MM.1S (cell line): ENCODE measurements around the gene AMBN.
"Not testable (repeated sequence)": the region's sequence is repeated elsewhere in the genome, so short reads cannot be mapped to it uniquely, and the experiment has no call there.

Source experiments
- DNase-seq: peaks from one replicate; pipeline ENCODE4 v3.0.0-alpha.2; 2015
- H2AFZ ChIP-seq: fragments of 300-600 bp; sonication (generic); 2 replicates; pipeline ENCODE4 v1.6.0; 2016; ENCODE audit warnings: antibody characterized with exemption, low read length
- H3F3A ChIP-seq: fragments of 300-600 bp; sonication (generic); 2 replicates; pipeline ENCODE4 v1.6.1; 2016; ENCODE audit warnings: mild to moderate bottlenecking, antibody characterized with exemption, low read length, moderate library complexity, mixed read lengths; ENCODE audit not compliant: insufficient read depth
- H3K27ac ChIP-seq: fragments of 300-600 bp; sonication (generic); 2 replicates; pipeline ENCODE4 v1.5.1; 2016; ENCODE audit warnings: mild to moderate bottlenecking, low read length
- H3K27me3 ChIP-seq: fragments of 300-600 bp; sonication (generic); replicated peaks from 2 replicates; pipeline ENCODE4 v1.6.0; 2016; ENCODE audit warnings: low read length; ENCODE audit not compliant: insufficient read depth
- H3K36me3 ChIP-seq: fragments of 300-600 bp; sonication (generic); replicated peaks from 2 replicates; pipeline ENCODE4 v1.6.1; 2016; ENCODE audit warnings: mild to moderate bottlenecking, low read length, mixed read lengths; ENCODE audit not compliant: insufficient read depth
- H3K4me1 ChIP-seq: fragments of 300-600 bp; sonication (generic); 2 replicates; pipeline ENCODE4 v1.6.1; 2016; ENCODE audit warnings: low read length, mixed read lengths
- H3K4me2 ChIP-seq: fragments of 300-600 bp; sonication (generic); 2 replicates; pipeline ENCODE4 v1.6.0; 2016; ENCODE audit warnings: low read depth, low read length
- H3K4me3 ChIP-seq: fragments of 300-600 bp; sonication (generic); 2 replicates; pipeline ENCODE4 v1.5.1; 2016; ENCODE audit warnings: low read length, mixed read lengths
- H3K79me2 ChIP-seq: fragments of 300-600 bp; sonication (generic); 2 replicates; pipeline ENCODE4 v1.6.1; 2016; ENCODE audit warnings: mixed run types, low read length, mixed read lengths
- H3K9ac ChIP-seq: fragments of 300-600 bp; sonication (generic); 2 replicates; pipeline ENCODE4 v1.6.1; 2016; ENCODE audit warnings: low read length, mixed read lengths
- H3K9me2 ChIP-seq: fragments of 300-600 bp; sonication (generic); replicated peaks from 2 replicates; pipeline ENCODE4 v1.6.1; 2016; ENCODE audit warnings: mild to moderate bottlenecking, low read length, mixed read lengths; ENCODE audit not compliant: insufficient read depth
- H3K9me3 ChIP-seq: fragments of 300-600 bp; sonication (generic); replicated peaks from 2 replicates; pipeline ENCODE4 v1.6.1; 2016; ENCODE audit warnings: mild to moderate bottlenecking, low read length, mixed read lengths; ENCODE audit not compliant: insufficient read depth
- H4K20me1 ChIP-seq: fragments of 300-600 bp; sonication (generic); 2 replicates; pipeline ENCODE4 v1.6.1; 2016; ENCODE audit warnings: mild to moderate bottlenecking, low read length, moderate library complexity, mixed read lengths; ENCODE audit not compliant: insufficient read depth
- CTCF ChIP-seq: fragments of 300-600 bp; sonication (generic); IDR thresholded peaks from 2 replicates; pipeline ENCODE4 v1.5.1; 2016; ENCODE audit warnings: antibody characterized with exemption, low read length, mixed read lengths
- EZH2 ChIP-seq: fragments of 300-600 bp; sonication (generic); optimal IDR thresholded peaks from 2 replicates; pipeline ENCODE3; 2017; ENCODE audit warnings: low read depth, mild to moderate bottlenecking, antibody characterized with exemption, low read length, mixed read lengths
- EZH2phosphoT487 ChIP-seq: fragments of 300-600 bp; sonication (generic); IDR thresholded peaks from 2 replicates; pipeline ENCODE4 v1.6.1; 2018; ENCODE audit warnings: antibody characterized with exemption, low read length

AMBN gene

GRCh38 chr4:70637239-70637913, 45.3 kb downstream of the AMBN start:
- Histone ChIP-seq H3K9me3 (no peaks in the 10 kb centered on the region), H3K36me3 (no peaks in the 10 kb centered on the region), H3K4me1 (no peaks in the 10 kb centered on the region), H2AFZ (no peak overlapping the region), H3K4me3 (no peak overlapping the region), H3K79me2 (no peaks in the 10 kb centered on the region), H3K4me2 (no peak overlapping the region), H3K27ac (no peak overlapping the region), H3K9ac (no peak overlapping the region), H3F3A (no peaks in the 10 kb centered on the region), H3K9me2 (no peaks in the 10 kb centered on the region), H3K27me3 (no peaks in the 10 kb centered on the region), H4K20me1 (no peaks in the 10 kb centered on the region)
- TF ChIP-seq EZH2phosphoT487: no peak
- TF ChIP-seq EZH2: no peak
- TF ChIP-seq CTCF: no peak
- no peak for DNase-seq

DNA sequence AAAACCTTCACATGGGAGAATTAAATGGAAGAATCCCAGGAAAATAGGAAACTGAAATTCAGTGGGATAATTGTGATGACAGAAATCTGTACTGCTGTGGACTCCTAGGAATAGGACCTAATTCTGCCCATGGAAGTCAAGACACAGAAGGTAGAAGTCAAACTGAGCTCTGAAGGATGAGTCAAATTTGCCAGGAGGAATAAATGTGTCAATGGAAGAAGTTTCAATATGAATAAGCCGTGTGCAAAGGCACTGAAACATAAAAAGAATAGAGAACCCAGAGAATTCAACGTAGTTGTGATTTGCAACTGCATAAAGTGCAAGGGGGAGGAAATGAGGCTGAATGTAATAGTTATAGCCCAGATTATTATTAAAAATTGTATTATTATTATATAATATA, 48.1 kb downstream of the AMBN start:
- no peak overlapping the region for H2AFZ ChIP-seq
- peaks cover 8% of the 10 kb centered on the region; the same call in 1 of the 2 replicates for H3F3A ChIP-seq
- H3K4me1 ChIP-seq: peaks cover 7% of the 10 kb centered on the region
- peaks cover 11% of the 10 kb centered on the region for H3K79me2 ChIP-seq
- no peak overlapping the region for H3K4me2 ChIP-seq
- H3K27me3 ChIP-seq: no peaks in the 10 kb centered on the region
- no peak for TF ChIP-seq EZH2phosphoT487
- no peak for TF ChIP-seq CTCF
- TF ChIP-seq EZH2: no peak
- H4K20me1 ChIP-seq: no peaks in the 10 kb centered on the region
- H3K27ac ChIP-seq: no peak overlapping the region
- no peaks in the 10 kb centered on the region for H3K36me3 ChIP-seq
- DNase-seq: no peak
- no peaks in the 10 kb centered on the region for H3K9me2 ChIP-seq
- H3K4me3 ChIP-seq: no peak overlapping the region
- H3K9me3 ChIP-seq: no peaks in the 10 kb centered on the region
- no peak overlapping the region for H3K9ac ChIP-seq

GRCh38 chr4:70650741-70651140, 58.7 kb downstream of the AMBN start:
- not testable (repeated sequence) for H3K9ac ChIP-seq, H3K9me2 ChIP-seq, H3K27me3 ChIP-seq, H3K4me3 ChIP-seq, H3K27ac ChIP-seq, H2AFZ ChIP-seq, H3K9me3 ChIP-seq, DNase-seq, H4K20me1 ChIP-seq, H3K4me2 ChIP-seq, H3K4me1 ChIP-seq
- Histone ChIP-seq H3K79me2 (peaks cover 23% of the 10 kb centered on the region), H3F3A (peaks cover 86% of the 10 kb centered on the region), H3K36me3 (peaks cover 30% of the 10 kb centered on the region)

DNA sequence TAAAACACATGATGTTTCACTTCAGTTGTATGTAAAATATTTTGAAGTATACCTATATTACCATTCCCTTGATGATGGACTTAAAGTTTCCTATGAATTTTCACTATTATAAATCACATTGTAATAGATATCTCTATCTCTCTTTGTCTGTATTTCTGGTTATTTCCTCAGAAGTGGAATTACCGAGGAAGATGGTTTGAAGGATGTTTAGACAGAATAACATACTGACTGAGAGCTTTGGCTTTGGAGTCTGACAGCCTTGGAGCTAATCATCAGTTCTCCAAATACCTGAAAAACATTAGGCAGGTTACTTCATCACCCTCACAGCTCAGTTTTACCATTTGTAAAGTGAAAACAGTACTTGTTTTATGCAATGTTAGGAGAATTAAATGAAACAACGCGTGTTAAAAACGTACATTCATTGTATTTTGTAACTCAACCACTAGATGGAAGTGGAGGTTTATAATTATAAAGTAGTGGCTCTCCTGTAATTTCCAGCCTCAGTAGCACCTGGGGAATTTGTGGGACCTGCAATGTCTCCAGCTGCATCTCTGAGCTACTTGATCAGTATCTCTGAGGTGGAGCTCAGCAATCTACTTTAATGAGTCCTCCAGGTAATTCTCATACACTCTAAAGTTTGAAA, 59.9 kb downstream of the AMBN start:
- no peaks in the 10 kb centered on the region for H3K27me3 ChIP-seq
- peaks cover 36% of the 10 kb centered on the region for H3K79me2 ChIP-seq
- peaks cover 7% of the 10 kb centered on the region; the same call in 1 of the 2 replicates for H3K4me1 ChIP-seq
- no peak overlapping the region for H3K4me2 ChIP-seq
- peak; percentile 45 for DNase-seq
- no peak for TF ChIP-seq EZH2
- TF ChIP-seq CTCF: peak; percentile 30
- no peaks in the 10 kb centered on the region for H3K9me3 ChIP-seq
- H3K9me2 ChIP-seq: no peaks in the 10 kb centered on the region
- H4K20me1 ChIP-seq: no peaks in the 10 kb centered on the region
- peaks cover 88% of the 10 kb centered on the region for H3F3A ChIP-seq
- no peak overlapping the region for H2AFZ ChIP-seq
- peaks cover 43% of the 10 kb centered on the region for H3K36me3 ChIP-seq
- H3K4me3 ChIP-seq: no peak overlapping the region
- H3K27ac ChIP-seq: no peak overlapping the region
- no peak overlapping the region for H3K9ac ChIP-seq
